GM12878 (cell line): Measurements from ENCODE around the gene CD83. TPM values are rescaled to one million over a fixed set of nuclear protein-coding genes. Genes with fewer than 3 reads are reported as not detected.

Experiments used
- ATAC-seq: fragments of 200-7000 bp; cut with Tn5 transposase; 3 replicates; pipeline ENCODE4 v1.9.1; 2020; ENCODE audit warnings: mild to moderate bottlenecking, moderate library complexity
- BruUV-seq: library from RNA; stranded (reverse); fragments of 400-500 nt; replicated peaks from 2 replicates; lab custom pipeline; 2021; lab: Mats Ljungman, UMichigan
- CTCF ChIA-PET: fragments of 300-600 bp; sonication (Branson Sonifier 250); formaldehyde crosslinking; extraction: SDS; loops from one replicate; lab custom pipeline; 2021; ENCODE audit warnings: inconsistent platforms; lab: Yijun Ruan, JAX
- POLR2A ChIA-PET: fragments of 350-600 bp; formaldehyde crosslinking; extraction: SDS; loops from one replicate; lab custom pipeline; 2021; ENCODE audit warnings: inconsistent platforms; lab: Charles Lee
- RAD21 ChIA-PET: fragments of 300-600 bp; sonication (Branson Sonifier 250); formaldehyde crosslinking; loops from one replicate; lab custom pipeline; 2023; ENCODE audit warnings: antibody characterized with exemption; ENCODE audit not compliant: unreplicated experiment; lab: Charles Lee
- SMC1A ChIA-PET: fragments of 300-600 bp; sonication (Branson Sonifier 250); formaldehyde crosslinking; loops from one replicate; lab custom pipeline; 2023; ENCODE audit not compliant: unreplicated experiment, uncharacterized antibody; lab: Charles Lee
- DNase-seq: peaks from one replicate; pipeline ENCODE4 v3.0.0-alpha.2; 2011; ENCODE audit warnings: low read depth, low spot score
- FAIRE-seq: peaks from 3 replicates; lab custom pipeline; 2011; peaks lifted over from hg19 to GRCh38; lab: Jason Lieb, UNC
- H2AFZ ChIP-seq: 2 replicates; pipeline ENCODE4 v1.6.0; 2011; ENCODE audit warnings: low read depth, low read length, control low read depth; ENCODE audit not compliant: control insufficient read depth
- H3K27ac ChIP-seq: 2 replicates; pipeline ENCODE4 v1.5.1; 2011; ENCODE audit warnings: control low read depth; ENCODE audit not compliant: control insufficient read depth, insufficient read depth
- H3K27me3 ChIP-seq, 2 experiments: replicated peaks in 1 of 2; 2 replicates each; pipeline versions ENCODE4 v1.6.0 to v1.6.1; 2011; ENCODE audit warnings: low read length in 1 of 2; ENCODE audit not compliant: control insufficient read depth in 2 of 2, insufficient read depth in 2 of 2
- H3K36me3 ChIP-seq, 2 experiments: 2 replicates each; pipeline ENCODE4 v1.5.1; 2011; ENCODE audit warnings: low read length in 1 of 2; ENCODE audit not compliant: control insufficient read depth in 2 of 2, insufficient read depth in 2 of 2
- H3K4me1 ChIP-seq: 2 replicates; pipeline ENCODE4 v1.6.1; 2011; ENCODE audit warnings: mild to moderate bottlenecking, low read length, moderate library complexity, mixed read lengths; ENCODE audit not compliant: control insufficient read depth, insufficient read depth
- H3K4me2 ChIP-seq: 2 replicates; pipeline ENCODE4 v1.6.0; 2011; ENCODE audit warnings: control low read depth; ENCODE audit not compliant: control insufficient read depth, insufficient read depth
- H3K4me3 ChIP-seq: fragments of 200-600 bp; sonication (generic); 2 replicates; pipeline ENCODE4 v1.5.1; 2016
- H3K79me2 ChIP-seq: 2 replicates; pipeline ENCODE4 v1.6.0; 2011; ENCODE audit warnings: low read length; ENCODE audit not compliant: control insufficient read depth, insufficient read depth
- H3K9ac ChIP-seq: 2 replicates; pipeline ENCODE4 v1.8.0; 2011; ENCODE audit warnings: low read length, control low read depth, mixed read lengths; ENCODE audit not compliant: control insufficient read depth, insufficient read depth
- H3K9me3 ChIP-seq: replicated peaks from 3 replicates; pipeline ENCODE4 v1.5.1; 2011; ENCODE audit warnings: mild to moderate bottlenecking, low read length; ENCODE audit not compliant: control insufficient read depth, insufficient read depth
- H4K20me1 ChIP-seq: 2 replicates; pipeline ENCODE4 v1.6.0; 2011; ENCODE audit not compliant: control insufficient read depth, insufficient read depth
- IRF4 ChIP-seq: IDR thresholded peaks from 2 replicates; pipeline ENCODE4 v1.6.1; 2011; ENCODE audit warnings: low read depth, low read length
- RELB ChIP-seq: fragments of 450-650 bp; IDR thresholded peaks from 2 replicates; pipeline ENCODE4 v1.6.1; 2017; ENCODE audit warnings: low read depth, mild to moderate bottlenecking, moderate library complexity
- in situ Hi-C: fragments of 300-500 bp; cut with MboI; formaldehyde crosslinking; loops from 9 replicates; pipeline ENCODE4 v1.14.3; 2018; ENCODE audit warnings: mixed read lengths
- intact Hi-C: fragments of 100-400 bp; cut with micrococcal nuclease; formaldehyde crosslinking; loops from one replicate; pipeline ENCODE4 v1.14.2; 2022; ENCODE audit not compliant: unreplicated experiment
- polyA plus RNA-seq, 11 experiments: library from polyadenylated mRNA; depleted of rRNA in 4 of 11; unstranded in 6 of 11; stranded (reverse) in 5 of 11; fragments of >200 nt; fragmentation: Nextera tagmentation in 4 of 11; fragmentation: Illumina TruSeq in 1 of 11; extraction: Ambion mirVana in 4 of 11; extraction: Trizol in 1 of 11; gene quantifications; 1 replicate in 1 of 11; 2 replicates in 10 of 11; pipeline versions ENCODE4 v1.2.1 to v1.2.3, GENCODE V29; 2011 to 2016; ENCODE audit warnings: inconsistent platforms in 2 of 11, missing spikeins in 2 of 11, low read depth in 1 of 11
- total RNA-seq, 4 experiments: library from RNA; depleted of rRNA in 3 of 4; stranded (reverse); fragments of >200 nt in 3 of 4; fragmentation: Illumina TruSeq in 1 of 4; extraction: Trizol in 1 of 4; gene quantifications; 2 replicates each; pipeline versions ENCODE4 v1.2.1 to v1.2.3, GENCODE V29; 2013 to 2021

The CD83 gene
- total and polyA plus RNA-seq, 10 of the 15 experiments (the other 5 are each of a cell fraction or from before 2014, with no cell fraction given): 76.1 to 174 (median 129) TPM

GRCh38 chr6:14107000-14107399, 10.6 kb upstream of the CD83 start:
- H3K4me1 ChIP-seq: peaks cover 43% of the 10 kb centered on the region
- H3K4me3 ChIP-seq: no peak overlapping the region
- H4K20me1 ChIP-seq: no peaks in the 10 kb centered on the region
- no peak for TF ChIP-seq IRF4
- 0 out of 2 replicates have a peak, but pooled peaks have one; percentile 16 for TF ChIP-seq RELB
- H3K27me3 ChIP-seq: no peaks in the 10 kb centered on the region; a peak in 1 of 4 replicates
- H3K27ac ChIP-seq: no peak overlapping the region
- intact Hi-C loops (loop anchor here (5.0 kb wide), 1 partner anchor 770 kb away; no protein-coding TSS in a partner anchor), in situ Hi-C loops (loop anchor here (25.0 kb wide), 1 partner anchor 1745 kb away; no protein-coding TSS in a partner anchor)
- no peaks in the 10 kb centered on the region for H3K79me2 ChIP-seq
- no peak overlapping the region for H3K4me2 ChIP-seq
- H3K9ac ChIP-seq: no peak overlapping the region
- no peaks in the 10 kb centered on the region for H3K36me3 ChIP-seq
- no peak overlapping the region for H2AFZ ChIP-seq
- FAIRE-seq (no peak), DNase-seq (no peak), ATAC-seq (no peak)
- ChIA-PET POLR2A (interaction anchor here (0.8 to 7.2 kb wide), 3 partner anchors 11 to 33 kb away, joined by 3 to 126 read pairs (median 56); partner anchors contain the start of gene CD83), SMC1A (interaction anchor here (0.9 to 8.6 kb wide), 7 partner anchors 13 to 40 kb away, joined by 3 to 319 read pairs (median 6); no protein-coding TSS in a partner anchor), RAD21 (interaction anchor here (6.0 to 6.9 kb wide), 3 partner anchors 15 to 32 kb away, joined by 61 to 164 read pairs (median 111); partner anchors contain the start of gene CD83), CTCF (interaction anchor here (1.2 to 1.8 kb wide), 3 partner anchors 9 to 40 kb away, joined by 3 to 12 read pairs (median 6); no protein-coding TSS in a partner anchor)
- H3K9me3 ChIP-seq: peaks cover 15% of the 10 kb centered on the region
- BruUV-seq: no TSS peak
